ENCODE results near the gene CMIP.

DNA sequence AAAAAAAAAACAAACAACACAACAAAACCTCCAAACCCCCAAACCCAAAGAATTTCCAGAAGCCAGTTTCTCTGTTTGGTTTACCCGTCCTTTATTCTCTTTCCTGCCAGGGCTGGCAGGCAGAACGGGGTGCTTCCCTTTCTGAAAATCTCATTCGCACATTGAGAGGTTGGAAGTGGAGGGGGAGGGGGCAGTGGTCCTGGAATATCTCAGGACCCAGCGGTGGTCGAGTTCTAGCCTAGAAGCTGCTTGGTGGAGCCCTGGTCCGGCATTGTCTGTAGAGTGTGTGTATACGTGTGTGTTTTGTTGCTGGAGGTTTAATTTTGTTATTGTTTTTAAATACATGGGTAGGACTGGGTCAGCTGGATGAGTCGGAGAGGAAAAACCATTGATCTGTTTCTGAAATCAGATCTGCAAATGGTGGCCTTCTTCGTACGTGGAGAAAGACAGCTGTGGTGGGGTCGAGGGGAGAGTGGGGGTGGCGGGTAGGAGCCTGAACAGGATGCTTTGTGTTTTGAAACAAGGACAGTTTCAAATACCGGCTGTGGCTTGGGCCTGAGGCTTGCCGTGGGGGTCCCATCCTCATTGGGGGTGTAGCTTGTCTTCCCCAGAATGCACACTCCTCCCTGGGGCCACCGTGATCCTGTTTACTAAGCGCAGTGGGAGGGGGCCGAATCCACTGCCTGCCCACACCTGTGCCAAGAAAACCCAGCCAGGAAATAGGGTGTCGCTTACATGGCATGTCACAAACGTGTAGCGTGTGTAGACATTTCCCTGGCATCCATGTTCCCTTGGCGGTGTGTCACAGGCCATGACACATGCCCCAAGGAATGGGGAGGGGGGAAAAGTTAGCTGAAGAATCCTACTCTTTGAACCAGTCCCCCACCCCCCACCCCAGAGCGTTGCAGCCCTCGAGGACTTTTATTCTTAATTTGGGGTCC, 1.6 kb downstream of the CMIP start:
- TF ChIP-seq POLR2A (IDR thresholded peaks at IDR 0.05): peak; percentile 53
- TF ChIP-seq, protein P1, sequence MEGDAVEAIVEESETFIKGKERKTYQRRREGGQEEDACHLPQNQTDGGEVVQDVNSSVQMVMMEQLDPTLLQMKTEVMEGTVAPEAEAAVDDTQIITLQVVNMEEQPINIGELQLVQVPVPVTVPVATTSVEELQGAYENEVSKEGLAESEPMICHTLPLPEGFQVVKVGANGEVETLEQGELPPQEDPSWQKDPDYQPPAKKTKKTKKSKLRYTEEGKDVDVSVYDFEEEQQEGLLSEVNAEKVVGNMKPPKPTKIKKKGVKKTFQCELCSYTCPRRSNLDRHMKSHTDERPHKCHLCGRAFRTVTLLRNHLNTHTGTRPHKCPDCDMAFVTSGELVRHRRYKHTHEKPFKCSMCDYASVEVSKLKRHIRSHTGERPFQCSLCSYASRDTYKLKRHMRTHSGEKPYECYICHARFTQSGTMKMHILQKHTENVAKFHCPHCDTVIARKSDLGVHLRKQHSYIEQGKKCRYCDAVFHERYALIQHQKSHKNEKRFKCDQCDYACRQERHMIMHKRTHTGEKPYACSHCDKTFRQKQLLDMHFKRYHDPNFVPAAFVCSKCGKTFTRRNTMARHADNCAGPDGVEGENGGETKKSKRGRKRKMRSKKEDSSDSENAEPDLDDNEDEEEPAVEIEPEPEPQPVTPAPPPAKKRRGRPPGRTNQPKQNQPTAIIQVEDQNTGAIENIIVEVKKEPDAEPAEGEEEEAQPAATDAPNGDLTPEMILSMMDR (IDR thresholded peaks at IDR 0.05): no peak
- TF ChIP-seq EP300 (IDR thresholded peaks at IDR 0.05; ENCODE audit: low read depth): no peak
- TF ChIP-seq POLR2AphosphoS5 (IDR thresholded peaks at IDR 0.05): peak in 2 of 3 donors; percentile 46 to 54

All from transverse colon (tissue), 4 donors.